ENCODE data around the gene TUBA1B. TPM values are rescaled to one million over a fixed set of nuclear protein-coding genes. Genes with fewer than 3 reads are reported as not detected.

Gene TUBA1B
- total RNA-seq, 2 experiments from 2014 or later = 2,079 to 3,539 TPM

DNA sequence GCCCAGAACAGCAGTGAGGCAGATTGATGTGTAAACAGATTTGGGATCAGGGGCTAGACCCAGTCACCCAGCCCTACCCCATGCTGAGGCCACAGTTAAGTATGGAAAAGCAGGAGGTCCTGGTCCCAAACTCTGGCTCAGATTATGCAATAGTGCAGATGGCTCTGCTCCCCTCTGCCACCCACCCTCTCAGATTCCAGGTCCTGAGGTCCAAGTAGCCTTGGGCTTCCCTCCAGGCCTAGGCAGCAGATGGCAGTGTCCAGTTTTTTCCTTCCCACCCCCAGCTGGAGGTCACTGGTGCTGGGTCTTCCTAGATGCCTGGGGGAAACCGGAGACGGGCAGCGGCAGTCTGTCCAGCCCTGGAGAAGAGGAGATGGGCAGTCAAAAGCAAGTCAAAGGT is 33.8 kb downstream of the TUBA1B start:
- H3K36me3 ChIP-seq (ENCODE audit: insufficient read depth, low read length) = peaks cover 10% of the 10 kb centered on the region; the same call in 1 of the 2 replicates
- H3K9me3 ChIP-seq (ENCODE audit: low read length) = no peaks in the 10 kb centered on the region
- H3K9me2 ChIP-seq (ENCODE audit: insufficient read depth, low read length) = no peaks in the 10 kb centered on the region
- H3K79me2 ChIP-seq (ENCODE audit: insufficient read depth, low read depth, low read length) = no peaks in the 10 kb centered on the region
- no peaks in the 10 kb centered on the region for H3K4me1 ChIP-seq (ENCODE audit: insufficient read depth, low read length, poor library complexity, severe bottlenecking)
- H4K20me1 ChIP-seq (ENCODE audit: insufficient read depth, low read length) = no peaks in the 10 kb centered on the region
- intact Hi-C loops (cut with micrococcal nuclease; ENCODE audit: unreplicated experiment) = loop anchor here (5.0 kb wide), 1 partner anchor 100 kb away; the partner anchor contains the start of gene DDN
- CTCF ChIA-PET (ENCODE audit: unreplicated experiment) = interaction anchor here (0.6 to 1.8 kb wide), 3 partner anchors 9 to 78 kb away, joined by 3 to 5 read pairs (median 3); no protein-coding TSS in a partner anchor
- TF ChIP-seq, protein P1, sequence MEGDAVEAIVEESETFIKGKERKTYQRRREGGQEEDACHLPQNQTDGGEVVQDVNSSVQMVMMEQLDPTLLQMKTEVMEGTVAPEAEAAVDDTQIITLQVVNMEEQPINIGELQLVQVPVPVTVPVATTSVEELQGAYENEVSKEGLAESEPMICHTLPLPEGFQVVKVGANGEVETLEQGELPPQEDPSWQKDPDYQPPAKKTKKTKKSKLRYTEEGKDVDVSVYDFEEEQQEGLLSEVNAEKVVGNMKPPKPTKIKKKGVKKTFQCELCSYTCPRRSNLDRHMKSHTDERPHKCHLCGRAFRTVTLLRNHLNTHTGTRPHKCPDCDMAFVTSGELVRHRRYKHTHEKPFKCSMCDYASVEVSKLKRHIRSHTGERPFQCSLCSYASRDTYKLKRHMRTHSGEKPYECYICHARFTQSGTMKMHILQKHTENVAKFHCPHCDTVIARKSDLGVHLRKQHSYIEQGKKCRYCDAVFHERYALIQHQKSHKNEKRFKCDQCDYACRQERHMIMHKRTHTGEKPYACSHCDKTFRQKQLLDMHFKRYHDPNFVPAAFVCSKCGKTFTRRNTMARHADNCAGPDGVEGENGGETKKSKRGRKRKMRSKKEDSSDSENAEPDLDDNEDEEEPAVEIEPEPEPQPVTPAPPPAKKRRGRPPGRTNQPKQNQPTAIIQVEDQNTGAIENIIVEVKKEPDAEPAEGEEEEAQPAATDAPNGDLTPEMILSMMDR (conservative IDR thresholded peaks at IDR 0.05; ENCODE audit: low read length) = no peak
- TF ChIP-seq EZH2phosphoT487 (IDR thresholded peaks at IDR 0.05; ENCODE audit: borderline replicate concordance, low read depth, low read length) = no peak
- POLR2A ChIA-PET = no interaction called here
- H3K4me3 ChIP-seq (ENCODE audit: low read depth, low read length, poor library complexity, severe bottlenecking) = no peak overlapping the region
- no peak overlapping the region for H3K27ac ChIP-seq (ENCODE audit: low read depth, low read length, poor library complexity, severe bottlenecking)
- no TSS peak for BruUV-seq (replicated peaks)
- H3K4me2 ChIP-seq (ENCODE audit: low read length) = no peak overlapping the region
- DNase-seq (ENCODE audit: low spot score) = no peak
- H2AFZ ChIP-seq (ENCODE audit: low read length) = no peak overlapping the region

DNA sequence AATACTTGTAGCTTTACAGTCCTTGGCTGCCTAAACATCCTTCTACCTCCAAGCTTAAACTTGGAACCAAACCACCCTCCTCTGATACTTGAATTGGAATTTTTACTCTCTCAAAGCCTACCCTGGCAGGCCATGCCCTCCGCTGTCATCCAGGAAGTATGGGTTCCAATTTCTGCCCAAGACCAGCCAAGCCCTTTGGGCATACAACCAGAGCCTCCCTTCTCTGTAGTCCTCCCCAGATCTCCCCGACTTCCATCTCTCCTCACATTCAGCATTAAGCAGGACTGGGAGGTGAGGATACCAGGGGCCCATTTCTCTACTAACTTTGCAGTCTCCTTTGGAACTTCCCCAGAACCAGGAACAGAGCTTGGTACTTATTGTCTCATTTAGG is 36.2 kb downstream of the TUBA1B start:
- no peaks in the 10 kb centered on the region for H3K79me2 ChIP-seq (ENCODE audit: insufficient read depth, low read depth, low read length)
- no peak overlapping the region for H3K27ac ChIP-seq (ENCODE audit: low read depth, low read length, poor library complexity, severe bottlenecking)
- POLR2A ChIA-PET = interaction anchor here (0.6 kb wide), 3 partner anchors 23 to 199 kb away, joined by 3 to 4 read pairs (median 3); no protein-coding TSS in a partner anchor
- no peak overlapping the region for H3K4me2 ChIP-seq (ENCODE audit: low read length)
- TF ChIP-seq EZH2phosphoT487 (IDR thresholded peaks at IDR 0.05; ENCODE audit: borderline replicate concordance, low read depth, low read length) = no peak
- TF ChIP-seq, protein P1 (conservative IDR thresholded peaks at IDR 0.05; ENCODE audit: low read length) = no peak
- BruUV-seq (replicated peaks) = no TSS peak
- no peak for DNase-seq (ENCODE audit: low spot score)
- CTCF ChIA-PET (ENCODE audit: unreplicated experiment) = no interaction called here
- H3K9me2 ChIP-seq (ENCODE audit: insufficient read depth, low read length) = no peaks in the 10 kb centered on the region
- no peak overlapping the region for H3K4me3 ChIP-seq (ENCODE audit: low read depth, low read length, poor library complexity, severe bottlenecking)
- H4K20me1 ChIP-seq (ENCODE audit: insufficient read depth, low read length) = no peaks in the 10 kb centered on the region
- no peaks in the 10 kb centered on the region for H3K36me3 ChIP-seq (ENCODE audit: insufficient read depth, low read length)
- H3K9me3 ChIP-seq (ENCODE audit: low read length) = no peaks in the 10 kb centered on the region
- intact Hi-C loops (cut with micrococcal nuclease; ENCODE audit: unreplicated experiment) = loop anchor here (5.0 kb wide), 1 partner anchor 98 kb away; the partner anchor contains the start of gene DDN
- peaks cover 7% of the 10 kb centered on the region for H3K4me1 ChIP-seq (ENCODE audit: insufficient read depth, low read length, poor library complexity, severe bottlenecking)
- H2AFZ ChIP-seq (ENCODE audit: low read length) = no peak overlapping the region

DNA sequence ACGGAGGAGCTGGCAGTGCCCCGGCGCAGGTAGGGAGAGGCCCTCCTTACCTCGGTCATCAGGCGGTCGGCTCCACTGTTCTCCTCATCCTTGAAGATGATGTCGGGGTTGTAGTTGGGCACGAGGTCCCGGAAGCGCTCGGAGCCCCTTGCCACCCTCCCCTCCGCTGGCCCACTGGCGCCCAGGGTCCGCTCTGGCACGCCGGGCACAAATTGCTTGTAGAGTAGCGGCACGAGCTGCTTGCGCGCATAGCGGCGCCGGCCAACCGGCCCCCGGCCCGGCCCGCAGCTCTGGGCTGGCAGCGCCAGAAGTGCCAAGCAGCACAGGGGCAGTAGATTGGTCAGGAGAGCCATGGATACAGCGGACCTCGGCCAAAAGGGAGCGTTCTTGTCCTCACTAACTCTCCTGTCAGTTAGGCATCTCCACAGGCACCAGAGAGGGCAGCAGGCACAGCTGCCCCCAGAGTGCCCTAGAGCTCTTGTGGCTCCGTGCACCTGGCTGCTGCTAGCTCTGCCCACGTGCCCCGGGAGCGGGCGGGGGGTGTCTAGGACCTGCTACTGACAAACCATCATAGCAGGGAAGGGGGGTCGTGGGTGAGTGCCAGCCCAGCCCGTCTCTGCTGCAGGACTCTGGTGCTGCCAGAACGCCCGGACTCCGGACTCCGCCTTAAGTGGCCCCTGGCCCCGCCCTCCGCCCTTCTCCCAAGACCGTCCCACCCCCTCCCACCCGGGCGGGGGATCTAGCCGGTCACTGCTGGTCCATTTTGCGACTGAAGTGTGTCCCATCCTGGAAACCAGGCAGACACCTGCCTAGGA is 36.8 kb downstream of the TUBA1B start, which contains the start of gene DHH:
Gene DHH (minus strand): TSS at position 642 of the 815 bp plus-strand sequence. CDS start 289 bp downstream, at position 353.
- Histone ChIP-seq H3K9me2 (ENCODE audit: insufficient read depth, low read length) (no peaks in the 10 kb centered on the region), H3K4me3 (ENCODE audit: low read depth, low read length, poor library complexity, severe bottlenecking) (no peak within 1 kb of the TSS), H3K27ac (ENCODE audit: low read depth, low read length, poor library complexity, severe bottlenecking) (no peak within 1 kb of the TSS), H4K20me1 (ENCODE audit: insufficient read depth, low read length) (no peaks in the 10 kb centered on the region), H3K4me1 (ENCODE audit: insufficient read depth, low read length, poor library complexity, severe bottlenecking) (peaks cover 9% of the 10 kb centered on the region), H3K4me2 (ENCODE audit: low read length) (no peak within 1 kb of the TSS), H2AFZ (ENCODE audit: low read length) (no peak within 1 kb of the TSS), H3K36me3 (ENCODE audit: insufficient read depth, low read length) (no peaks in the 10 kb centered on the region), H3K79me2 (ENCODE audit: insufficient read depth, low read depth, low read length) (no peaks in the 10 kb centered on the region), H3K9me3 (ENCODE audit: low read length) (no peaks in the 10 kb centered on the region)
- DNase-seq (ENCODE audit: low spot score) = no peak
- POLR2A ChIA-PET = interaction anchor here (0.6 to 0.7 kb wide), 3 partner anchors 23 to 198 kb away, joined by 3 to 4 read pairs (median 4); no protein-coding TSS in a partner anchor
- intact Hi-C loops (cut with micrococcal nuclease; ENCODE audit: unreplicated experiment) = no loop called here
- BruUV-seq (replicated peaks) = no TSS peak
- CTCF ChIA-PET (ENCODE audit: unreplicated experiment) = interaction anchor here (1.2 kb wide), 1 partner anchor 30 kb away, joined by 3 read pairs; no protein-coding TSS in a partner anchor
- TF ChIP-seq, protein P1 (conservative IDR thresholded peaks at IDR 0.05; ENCODE audit: low read length) = no peak
- no peak for TF ChIP-seq EZH2phosphoT487 (IDR thresholded peaks at IDR 0.05; ENCODE audit: borderline replicate concordance, low read depth, low read length)
